GM12878 (cell line): ENCODE results near the gene HIVEP3.

Experiments used
- EGR1 ChIP-seq, 2 experiments: IDR thresholded peaks; 1 replicate in 1 of 2; 2 replicates in 1 of 2; pipeline ENCODE4 v1.6.1; 2011 to 2012; ENCODE audit warnings: low read depth in 2 of 2, low read length in 2 of 2, borderline replicate concordance in 1 of 2, mild to moderate bottlenecking in 1 of 2, moderate library complexity in 1 of 2
- FOXM1 ChIP-seq: IDR thresholded peaks from 2 replicates; pipeline ENCODE4 v1.6.1; 2012; ENCODE audit warnings: low read depth, mild to moderate bottlenecking, inconsistent platforms, low read length, moderate library complexity
- JUND ChIP-seq: IDR thresholded peaks from 2 replicates; pipeline ENCODE4 v1.6.1; 2012; ENCODE audit warnings: low read depth, mild to moderate bottlenecking, low read length, improper control_type of control experiment, moderate library complexity
- TF ChIP-seq, protein P1 (sequence below), 3 experiments: IDR thresholded peaks in 2 of 3; conservative IDR thresholded peaks in 1 of 3; 2 replicates each; pipeline ENCODE4 v1.5.1; 2011; ENCODE audit warnings: low read depth in 3 of 3, low read length in 3 of 3, mild to moderate bottlenecking in 3 of 3, control low read depth in 2 of 3, moderate library complexity in 2 of 3, inconsistent platforms in 1 of 3, mixed read lengths in 1 of 3; ENCODE audit not compliant: control insufficient read depth in 2 of 3, insufficient read depth in 1 of 3; ENCODE audit errors: extremely low read depth in 1 of 3

- TF ChIP-seq, protein P1, sequence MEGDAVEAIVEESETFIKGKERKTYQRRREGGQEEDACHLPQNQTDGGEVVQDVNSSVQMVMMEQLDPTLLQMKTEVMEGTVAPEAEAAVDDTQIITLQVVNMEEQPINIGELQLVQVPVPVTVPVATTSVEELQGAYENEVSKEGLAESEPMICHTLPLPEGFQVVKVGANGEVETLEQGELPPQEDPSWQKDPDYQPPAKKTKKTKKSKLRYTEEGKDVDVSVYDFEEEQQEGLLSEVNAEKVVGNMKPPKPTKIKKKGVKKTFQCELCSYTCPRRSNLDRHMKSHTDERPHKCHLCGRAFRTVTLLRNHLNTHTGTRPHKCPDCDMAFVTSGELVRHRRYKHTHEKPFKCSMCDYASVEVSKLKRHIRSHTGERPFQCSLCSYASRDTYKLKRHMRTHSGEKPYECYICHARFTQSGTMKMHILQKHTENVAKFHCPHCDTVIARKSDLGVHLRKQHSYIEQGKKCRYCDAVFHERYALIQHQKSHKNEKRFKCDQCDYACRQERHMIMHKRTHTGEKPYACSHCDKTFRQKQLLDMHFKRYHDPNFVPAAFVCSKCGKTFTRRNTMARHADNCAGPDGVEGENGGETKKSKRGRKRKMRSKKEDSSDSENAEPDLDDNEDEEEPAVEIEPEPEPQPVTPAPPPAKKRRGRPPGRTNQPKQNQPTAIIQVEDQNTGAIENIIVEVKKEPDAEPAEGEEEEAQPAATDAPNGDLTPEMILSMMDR (IDR thresholded peaks at IDR 0.05 in 2 of 3, conservative IDR thresholded peaks at IDR 0.05 in 1 of 3; ENCODE audit: control insufficient read depth in 2 of 3, extremely low read depth in 1 of 3, insufficient read depth in 1 of 3, low read depth in 3 of 3, low read length in 3 of 3): no peak
- TF ChIP-seq FOXM1 (no peak), JUND (no peak), EGR1 (IDR thresholded peaks at IDR 0.05; ENCODE audit: borderline replicate concordance in 1 of 2, low read depth in 2 of 2, low read length in 2 of 2) (no peak)
These were observed 401.7 kb downstream of the HIVEP3 start for GRCh38 chr1:41517062-41517438.
